ENCODE results near the gene NIPSNAP2.

NIPSNAP2 gene

DNA sequence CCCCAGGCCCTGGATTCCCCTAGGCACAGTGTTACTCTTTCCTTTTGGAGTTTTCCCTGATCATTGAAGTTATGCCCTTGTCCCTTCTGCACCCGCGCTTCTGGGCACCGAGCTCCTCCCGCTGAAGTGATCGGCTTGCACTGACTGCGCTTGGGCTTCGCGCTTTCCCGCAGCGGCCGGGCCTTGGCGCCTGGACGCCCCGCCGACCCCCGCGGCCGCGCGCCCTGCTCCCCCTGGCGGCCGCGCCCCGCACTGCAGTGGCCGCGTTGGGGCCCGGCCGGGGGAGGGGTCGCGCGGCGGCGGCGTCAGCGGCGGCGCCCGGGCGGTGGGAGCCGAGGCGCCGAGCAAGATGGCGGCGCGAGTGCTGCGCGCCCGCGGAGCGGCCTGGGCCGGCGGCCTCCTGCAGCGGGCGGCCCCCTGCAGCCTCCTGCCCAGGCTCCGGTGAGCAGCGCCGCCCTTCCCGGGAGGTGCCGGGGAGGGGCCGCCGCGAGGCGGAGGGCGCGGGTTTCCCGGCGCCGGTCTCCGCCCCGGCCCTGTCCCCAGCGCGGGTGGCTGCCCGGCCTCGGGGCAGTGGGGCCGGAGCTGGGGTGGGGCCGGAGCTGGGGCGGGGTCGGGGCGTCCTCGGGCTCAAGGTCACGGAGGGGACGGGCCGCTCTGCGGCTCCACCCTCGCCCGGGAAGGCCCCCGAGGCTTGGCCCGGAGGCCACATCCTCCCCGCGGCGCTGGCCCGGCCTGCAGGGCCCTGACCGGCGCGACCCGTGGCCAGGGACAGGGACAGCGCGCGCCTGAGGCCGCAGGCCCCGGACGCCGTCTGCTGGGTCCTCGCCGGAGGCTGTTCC is at the start of gene NIPSNAP2:
Gene NIPSNAP2 (plus strand): TSS at position 325 of the 839 bp plus-strand sequence. CDS start 25 bp downstream, at position 350.
- Histone ChIP-seq H3K4me1 (ENCODE audit: control insufficient read depth, low read length) (peaks cover 19% of the 10 kb centered on the region), H3K79me2 (ENCODE audit: control insufficient read depth, low read length) (peaks cover 45% of the 10 kb centered on the region), H3K9me3 (ENCODE audit: control insufficient read depth, insufficient read depth, low read length) (no peaks in the 10 kb centered on the region), H3K27ac (ENCODE audit: low read depth, low read length) (peak within 1 kb of the TSS; percentile 18), H3K27me3 (ENCODE audit: control insufficient read depth, low read length) (no peaks in the 10 kb centered on the region), H3K4me2 (ENCODE audit: low read length) (peak within 1 kb of the TSS; percentile 88), H3K4me3 (ENCODE audit: low read length) (peak within 1 kb of the TSS; percentile 93), H3K36me3 (ENCODE audit: control insufficient read depth, low read length) (peaks cover 12% of the 10 kb centered on the region; the same call in 1 of the 2 replicates), H3F3A (ENCODE audit: control insufficient read depth, insufficient read depth) (peaks cover 11% of the 10 kb centered on the region), H4K20me1 (ENCODE audit: control insufficient read depth, insufficient read depth, low read depth, low read length) (0 out of 2 replicates have a peak, but pooled peaks cover 3% of the 10 kb centered on the region), H3K9me2 (replicated peaks; ENCODE audit: control insufficient read depth, low read length) (no peaks in the 10 kb centered on the region)
- TF ChIP-seq, protein P1, sequence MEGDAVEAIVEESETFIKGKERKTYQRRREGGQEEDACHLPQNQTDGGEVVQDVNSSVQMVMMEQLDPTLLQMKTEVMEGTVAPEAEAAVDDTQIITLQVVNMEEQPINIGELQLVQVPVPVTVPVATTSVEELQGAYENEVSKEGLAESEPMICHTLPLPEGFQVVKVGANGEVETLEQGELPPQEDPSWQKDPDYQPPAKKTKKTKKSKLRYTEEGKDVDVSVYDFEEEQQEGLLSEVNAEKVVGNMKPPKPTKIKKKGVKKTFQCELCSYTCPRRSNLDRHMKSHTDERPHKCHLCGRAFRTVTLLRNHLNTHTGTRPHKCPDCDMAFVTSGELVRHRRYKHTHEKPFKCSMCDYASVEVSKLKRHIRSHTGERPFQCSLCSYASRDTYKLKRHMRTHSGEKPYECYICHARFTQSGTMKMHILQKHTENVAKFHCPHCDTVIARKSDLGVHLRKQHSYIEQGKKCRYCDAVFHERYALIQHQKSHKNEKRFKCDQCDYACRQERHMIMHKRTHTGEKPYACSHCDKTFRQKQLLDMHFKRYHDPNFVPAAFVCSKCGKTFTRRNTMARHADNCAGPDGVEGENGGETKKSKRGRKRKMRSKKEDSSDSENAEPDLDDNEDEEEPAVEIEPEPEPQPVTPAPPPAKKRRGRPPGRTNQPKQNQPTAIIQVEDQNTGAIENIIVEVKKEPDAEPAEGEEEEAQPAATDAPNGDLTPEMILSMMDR (IDR thresholded peaks at IDR 0.05; ENCODE audit: low read depth, low read length, poor library complexity, severe bottlenecking) = peak; percentile 32
- TF ChIP-seq EZH2phosphoT487 (IDR thresholded peaks at IDR 0.05; ENCODE audit: borderline replicate concordance, low read length) = no peak

DNA sequence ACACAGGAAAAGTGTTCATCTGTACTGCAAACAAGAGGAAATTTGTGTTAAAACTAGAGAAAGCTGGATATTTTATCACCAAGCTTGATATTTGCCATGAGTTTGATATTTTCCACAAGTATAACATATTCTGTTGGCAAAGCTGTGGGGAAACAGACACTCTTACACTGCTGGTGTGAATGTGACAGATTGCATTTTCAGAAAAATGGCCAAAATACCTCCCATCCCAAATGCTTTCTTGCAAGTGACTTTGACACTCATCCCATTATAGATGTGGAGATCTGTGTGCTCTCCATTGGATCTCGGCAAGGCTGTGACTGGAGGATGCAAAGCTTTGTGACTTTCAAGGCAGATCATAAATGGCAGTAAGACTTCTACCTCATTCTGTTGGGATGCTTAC is 46.6 kb upstream of the NIPSNAP2 start:
- no peaks in the 10 kb centered on the region for H3K9me3 ChIP-seq (ENCODE audit: control insufficient read depth, insufficient read depth, low read length)
- H3K79me2 ChIP-seq (ENCODE audit: control insufficient read depth, low read length) = no peaks in the 10 kb centered on the region
- no peaks in the 10 kb centered on the region for H3K4me1 ChIP-seq (ENCODE audit: control insufficient read depth, low read length)
- TF ChIP-seq EZH2phosphoT487 (IDR thresholded peaks at IDR 0.05; ENCODE audit: borderline replicate concordance, low read length) = no peak
- TF ChIP-seq, protein P1 (IDR thresholded peaks at IDR 0.05; ENCODE audit: low read depth, low read length, poor library complexity, severe bottlenecking) = no peak
- no peaks in the 10 kb centered on the region for H4K20me1 ChIP-seq (ENCODE audit: control insufficient read depth, insufficient read depth, low read depth, low read length)
- H3K4me2 ChIP-seq (ENCODE audit: low read length) = no peak overlapping the region
- 0 out of 2 replicates have a peak, but pooled peaks cover 4% of the 10 kb centered on the region for H3K36me3 ChIP-seq (ENCODE audit: control insufficient read depth, low read length)
- H3K9me2 ChIP-seq (replicated peaks; ENCODE audit: control insufficient read depth, low read length) = no peaks in the 10 kb centered on the region
- no peak overlapping the region for H3K4me3 ChIP-seq (ENCODE audit: low read length)
- H3K27me3 ChIP-seq (ENCODE audit: control insufficient read depth, low read length) = no peaks in the 10 kb centered on the region
- H3F3A ChIP-seq (ENCODE audit: control insufficient read depth, insufficient read depth) = no peaks in the 10 kb centered on the region
- no peak overlapping the region for H3K27ac ChIP-seq (ENCODE audit: low read depth, low read length)

DNA sequence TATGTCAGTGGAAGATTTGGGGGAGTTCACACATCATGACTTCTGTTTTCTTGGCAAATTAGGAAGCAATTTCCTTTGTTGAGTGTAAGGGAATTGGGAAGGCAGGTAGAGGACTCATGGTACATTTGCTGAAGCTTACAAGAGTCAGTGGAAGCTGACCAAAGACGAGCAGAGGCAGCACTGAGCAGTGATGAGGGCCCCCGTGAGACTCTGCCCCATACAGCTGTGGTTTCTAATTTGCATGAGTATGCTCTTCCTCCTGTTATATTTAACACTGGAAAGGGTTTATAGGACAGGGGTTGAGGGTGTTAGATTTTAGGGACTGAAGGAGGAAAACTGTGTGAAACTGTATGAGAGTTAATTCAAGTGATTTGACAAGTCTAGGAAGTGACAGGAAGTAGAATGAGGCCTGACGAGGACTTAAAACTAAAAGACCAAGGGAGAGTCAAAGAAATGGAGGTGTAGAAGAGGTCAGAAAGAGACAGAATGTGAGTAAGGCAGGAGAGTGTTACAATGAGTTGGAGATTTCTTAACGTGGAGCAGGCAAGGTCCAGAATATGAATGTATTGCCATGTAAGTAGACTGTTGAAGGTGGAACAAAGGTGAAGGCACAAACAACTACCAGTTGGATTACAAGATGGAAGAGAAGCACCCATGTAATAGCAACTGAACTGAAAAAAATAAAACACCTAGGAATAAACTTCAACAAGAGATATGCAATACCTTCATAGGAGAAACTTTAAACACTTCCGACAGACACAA is 36.2 kb upstream of the NIPSNAP2 start:
- peaks cover 26% of the 10 kb centered on the region for H3K4me1 ChIP-seq (ENCODE audit: control insufficient read depth, low read length)
- H3K27ac ChIP-seq (ENCODE audit: low read depth, low read length) = peak overlapping the region; percentile 55
- peak overlapping the region; percentile 59 for H3K4me3 ChIP-seq (ENCODE audit: low read length)
- H3K9me2 ChIP-seq (replicated peaks; ENCODE audit: control insufficient read depth, low read length) = no peaks in the 10 kb centered on the region
- peak overlapping the region; percentile 70 for H3K4me2 ChIP-seq (ENCODE audit: low read length)
- H3K9me3 ChIP-seq (ENCODE audit: control insufficient read depth, insufficient read depth, low read length) = no peaks in the 10 kb centered on the region
- H3K36me3 ChIP-seq (ENCODE audit: control insufficient read depth, low read length) = no peaks in the 10 kb centered on the region
- H3K27me3 ChIP-seq (ENCODE audit: control insufficient read depth, low read length) = no peaks in the 10 kb centered on the region
- no peaks in the 10 kb centered on the region for H4K20me1 ChIP-seq (ENCODE audit: control insufficient read depth, insufficient read depth, low read depth, low read length)
- H3K79me2 ChIP-seq (ENCODE audit: control insufficient read depth, low read length) = no peaks in the 10 kb centered on the region
- TF ChIP-seq, protein P1 (IDR thresholded peaks at IDR 0.05; ENCODE audit: low read depth, low read length, poor library complexity, severe bottlenecking) = peak; percentile 31
- TF ChIP-seq EZH2phosphoT487 (IDR thresholded peaks at IDR 0.05; ENCODE audit: borderline replicate concordance, low read length) = no peak
- no peaks in the 10 kb centered on the region for H3F3A ChIP-seq (ENCODE audit: control insufficient read depth, insufficient read depth)

Measured in DOHH2 (cell line).